ENCODE data around the gene RPRD2. TPM values are rescaled to one million over a fixed set of nuclear protein-coding genes. Genes with fewer than 3 reads are reported as not detected.

The RPRD2 gene
- total RNA-seq, 2 donors from 2014 or later = 20.6 to 31.4 TPM

DNA sequence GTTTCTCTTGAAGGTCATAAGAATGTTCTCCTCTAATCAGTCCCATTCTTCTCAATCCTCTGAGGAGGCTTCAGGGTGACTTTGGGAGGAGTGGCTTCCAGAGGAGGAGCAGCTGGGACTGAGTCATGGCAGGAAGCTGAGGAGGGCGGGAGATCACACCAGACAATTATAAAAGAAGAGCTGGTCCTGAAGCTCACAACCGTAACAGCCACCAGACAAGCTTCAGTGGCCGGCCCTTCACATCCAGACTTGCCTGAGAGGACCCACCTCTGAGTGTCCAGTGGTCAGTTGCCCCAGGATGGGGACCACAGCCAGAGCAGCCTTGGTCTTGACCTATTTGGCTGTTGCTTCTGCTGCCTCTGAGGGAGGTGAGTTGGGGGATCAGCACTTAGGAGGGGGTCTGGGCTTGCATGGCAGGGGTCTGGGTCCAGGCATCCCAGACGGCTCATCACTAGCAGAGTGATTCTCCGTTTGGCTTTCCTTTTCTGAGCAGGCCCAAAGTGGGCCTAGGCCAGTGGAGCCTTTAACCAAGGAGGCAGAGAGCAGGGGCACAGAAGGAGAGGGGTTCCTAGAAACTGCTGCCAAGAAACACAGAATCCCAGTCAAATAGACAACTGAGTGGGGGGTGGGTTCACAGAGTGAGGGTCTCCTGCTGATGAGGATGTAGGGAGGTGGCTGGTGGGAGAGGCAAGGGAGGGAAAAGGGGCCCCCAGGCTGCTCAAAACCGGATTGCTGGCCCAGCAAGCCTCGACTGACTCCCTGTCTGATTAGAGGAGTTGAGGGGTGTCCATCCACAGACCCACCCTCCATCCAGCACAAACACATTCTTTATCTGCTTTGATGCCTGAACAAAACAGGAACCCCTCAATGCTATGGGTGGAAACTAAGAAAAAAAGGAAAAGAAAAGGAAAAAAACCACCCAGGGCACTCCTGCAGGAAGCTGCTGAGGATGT lies 144.2 kb downstream of the RPRD2 start, which contains the start of gene ECM1:
TSS of gene ECM1 (plus strand) at position 198 of the 953 bp plus-strand sequence. CDS start at position 299, 101 bp downstream.
- Histone ChIP-seq H3K4me1 (replicated peaks) (no peaks in the 10 kb centered on the region), H3K27me3 (replicated peaks; ENCODE audit: insufficient read depth) (no peaks in the 10 kb centered on the region), H3K36me3 (peaks cover 4 to 9% of the 10 kb centered on the region in 2 donors), H3K9me3 (no peaks in the 10 kb centered on the region), H3K27ac (peak within 1 kb of the TSS; percentile 19 to 49), H3K4me3 (no peak within 1 kb of the TSS)
- WGBS = 50% methylated on average over 7 of the region's 7 CpGs
- intact Hi-C loops (cut with DNase I) = no loop called here
- peak; percentile 23 for TF ChIP-seq POLR2AphosphoS5 (IDR thresholded peaks at IDR 0.05)
- TF ChIP-seq, protein P1, sequence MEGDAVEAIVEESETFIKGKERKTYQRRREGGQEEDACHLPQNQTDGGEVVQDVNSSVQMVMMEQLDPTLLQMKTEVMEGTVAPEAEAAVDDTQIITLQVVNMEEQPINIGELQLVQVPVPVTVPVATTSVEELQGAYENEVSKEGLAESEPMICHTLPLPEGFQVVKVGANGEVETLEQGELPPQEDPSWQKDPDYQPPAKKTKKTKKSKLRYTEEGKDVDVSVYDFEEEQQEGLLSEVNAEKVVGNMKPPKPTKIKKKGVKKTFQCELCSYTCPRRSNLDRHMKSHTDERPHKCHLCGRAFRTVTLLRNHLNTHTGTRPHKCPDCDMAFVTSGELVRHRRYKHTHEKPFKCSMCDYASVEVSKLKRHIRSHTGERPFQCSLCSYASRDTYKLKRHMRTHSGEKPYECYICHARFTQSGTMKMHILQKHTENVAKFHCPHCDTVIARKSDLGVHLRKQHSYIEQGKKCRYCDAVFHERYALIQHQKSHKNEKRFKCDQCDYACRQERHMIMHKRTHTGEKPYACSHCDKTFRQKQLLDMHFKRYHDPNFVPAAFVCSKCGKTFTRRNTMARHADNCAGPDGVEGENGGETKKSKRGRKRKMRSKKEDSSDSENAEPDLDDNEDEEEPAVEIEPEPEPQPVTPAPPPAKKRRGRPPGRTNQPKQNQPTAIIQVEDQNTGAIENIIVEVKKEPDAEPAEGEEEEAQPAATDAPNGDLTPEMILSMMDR (IDR thresholded peaks at IDR 0.05) = no peak
- DNase-seq (ENCODE audit: low spot score) = no peak

DNA sequence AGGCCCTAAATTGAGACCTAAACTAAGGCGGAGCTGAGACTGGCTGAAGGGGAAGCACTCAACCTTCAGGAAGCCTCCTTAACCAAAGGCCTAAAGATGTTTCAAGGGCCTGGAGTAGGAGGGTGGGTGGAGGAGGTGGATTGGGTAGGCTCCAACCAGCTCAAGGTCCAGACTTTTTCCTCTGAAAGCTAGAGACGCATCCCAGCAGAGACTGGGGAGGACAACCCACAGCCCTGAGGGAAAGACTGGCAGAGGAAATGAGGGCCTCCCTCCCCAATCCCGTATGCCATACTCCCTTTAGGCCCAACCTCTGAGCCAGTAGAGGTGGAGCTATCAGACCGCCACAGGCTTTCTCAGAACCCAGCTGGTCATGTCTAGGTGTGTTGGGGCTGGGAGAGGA lies 145.0 kb downstream of the RPRD2 start:
- Histone ChIP-seq H3K27me3 (replicated peaks; ENCODE audit: insufficient read depth) (no peaks in the 10 kb centered on the region), H3K9me3 (no peaks in the 10 kb centered on the region), H3K4me1 (replicated peaks) (no peaks in the 10 kb centered on the region), H3K36me3 (peaks cover 4 to 9% of the 10 kb centered on the region in 2 donors), H3K27ac (no peak overlapping the region), H3K4me3 (no peak overlapping the region)
- TF ChIP-seq POLR2A (IDR thresholded peaks at IDR 0.05) = no peak
- no peak for TF ChIP-seq POLR2AphosphoS5 (IDR thresholded peaks at IDR 0.05)
- TF ChIP-seq, protein P1 (IDR thresholded peaks at IDR 0.05) = no peak
- 71% methylated on average over 4 of the region's 4 CpGs for WGBS
- DNase-seq (ENCODE audit: low spot score) = no peak
- intact Hi-C loops (cut with DNase I) = no loop called here

DNA sequence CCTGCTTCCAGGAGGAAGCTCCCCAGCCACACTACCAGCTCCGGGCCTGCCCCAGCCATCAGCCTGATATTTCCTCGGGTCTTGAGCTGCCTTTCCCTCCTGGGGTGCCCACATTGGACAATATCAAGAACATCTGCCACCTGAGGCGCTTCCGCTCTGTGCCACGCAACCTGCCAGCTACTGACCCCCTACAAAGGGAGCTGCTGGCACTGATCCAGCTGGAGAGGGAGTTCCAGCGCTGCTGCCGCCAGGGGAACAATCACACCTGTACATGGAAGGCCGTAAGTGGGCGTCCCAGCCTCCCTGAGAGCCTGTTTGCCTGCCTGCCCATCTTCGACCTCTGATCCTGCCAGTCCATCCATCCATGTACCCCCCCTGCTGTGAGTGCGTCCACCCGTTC lies 147.6 kb downstream of the RPRD2 start:
- Histone ChIP-seq H3K27me3 (replicated peaks; ENCODE audit: insufficient read depth) (no peaks in the 10 kb centered on the region), H3K9me3 (no peaks in the 10 kb centered on the region), H3K36me3 (peaks cover 0 to 4% of the 10 kb centered on the region in 2 donors), H3K4me1 (replicated peaks) (no peaks in the 10 kb centered on the region), H3K4me3 (no peak overlapping the region), H3K27ac (no peak overlapping the region)
- no peak for TF ChIP-seq POLR2A (IDR thresholded peaks at IDR 0.05)
- TF ChIP-seq POLR2AphosphoS5 (IDR thresholded peaks at IDR 0.05) = no peak
- TF ChIP-seq, protein P1 (IDR thresholded peaks at IDR 0.05) = no peak
- 71% methylated on average over 12 of the region's 12 CpGs for WGBS
- intact Hi-C loops (cut with DNase I) = no loop called here
- DNase-seq (ENCODE audit: low spot score) = no peak

DNA sequence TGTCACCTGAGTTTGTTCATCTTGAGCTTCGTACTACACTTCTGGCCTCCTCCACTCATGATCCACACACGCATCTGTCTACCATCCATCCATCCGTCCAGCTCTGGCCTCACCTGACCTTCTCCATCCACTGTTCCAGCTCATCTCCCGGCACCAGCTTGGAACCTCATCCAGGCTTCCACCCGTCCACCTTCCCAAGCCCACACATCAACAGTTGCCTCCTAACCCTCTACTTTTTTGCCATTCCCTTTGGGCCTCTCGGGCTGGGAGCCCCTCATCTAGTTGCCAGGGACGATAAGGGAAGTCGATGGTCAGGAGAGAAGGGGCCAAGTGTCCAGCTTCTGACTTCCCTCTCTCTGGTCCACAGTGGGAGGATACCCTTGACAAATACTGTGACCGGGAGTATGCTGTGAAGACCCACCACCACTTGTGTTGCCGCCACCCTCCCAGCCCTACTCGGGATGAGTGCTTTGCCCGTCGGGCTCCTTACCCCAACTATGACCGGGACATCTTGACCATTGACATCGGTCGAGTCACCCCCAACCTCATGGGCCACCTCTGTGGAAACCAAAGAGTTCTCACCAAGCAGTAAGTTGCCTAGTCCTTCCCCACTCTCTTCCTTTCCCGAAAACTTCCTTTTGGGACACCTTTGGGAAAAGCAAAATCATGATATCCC lies 148.2 kb downstream of the RPRD2 start:
- intact Hi-C loops (cut with DNase I) = no loop called here
- TF ChIP-seq, protein P1 (IDR thresholded peaks at IDR 0.05) = no peak
- TF ChIP-seq POLR2A (IDR thresholded peaks at IDR 0.05) = no peak
- no peak for TF ChIP-seq POLR2AphosphoS5 (IDR thresholded peaks at IDR 0.05)
- 87% methylated on average over 17 of the region's 17 CpGs for WGBS
- no peaks in the 10 kb centered on the region for H3K27me3 ChIP-seq (replicated peaks; ENCODE audit: insufficient read depth)
- no peak overlapping the region for H3K4me3 ChIP-seq
- no peaks in the 10 kb centered on the region for H3K9me3 ChIP-seq
- no peaks in the 10 kb centered on the region for H3K4me1 ChIP-seq (replicated peaks)
- no peak for DNase-seq (ENCODE audit: low spot score)
- H3K27ac ChIP-seq = no peak overlapping the region
- no peaks in the 10 kb centered on the region for H3K36me3 ChIP-seq
